Measurements from ENCODE around the gene EPDR1.

GRCh38 chr7:37970211-37970610, 49.8 kb downstream of the EPDR1 start:
- TF ChIP-seq POLR2A (IDR thresholded peaks at IDR 0.05) = no peak
- no peak for TF ChIP-seq CTCF (IDR thresholded peaks at IDR 0.05)
